GM23338 (cell line): Measurements from ENCODE around the gene RBM22. TPM values are rescaled to one million over a fixed set of nuclear protein-coding genes. Genes with fewer than 3 reads are reported as not detected.

Source experiments
- ATAC-seq: fragments of 200-7000 bp; cut with Tn5 transposase; 3 replicates; pipeline ENCODE4 v1.9.1; 2020
- DNase-seq: peaks from one replicate; pipeline ENCODE4 v3.0.0-alpha.2; 2015; ENCODE audit warnings: low spot score
- H2AFZ ChIP-seq: fragments of 200-600 bp; sonication (generic); 2 replicates; pipeline ENCODE4 v1.8.0; 2016; ENCODE audit warnings: antibody characterized with exemption, mild to moderate bottlenecking, moderate library complexity
- H3F3A ChIP-seq: fragments of 200-600 bp; sonication (generic); replicated peaks from 2 replicates; pipeline ENCODE4 v1.8.0; 2017; ENCODE audit warnings: antibody characterized with exemption, mixed run types, low read depth
- H3K27ac ChIP-seq: fragments of 200-600 bp; sonication (generic); 2 replicates; pipeline ENCODE4 v1.6.1; 2016; ENCODE audit warnings: low read depth
- H3K27me3 ChIP-seq: fragments of 200-600 bp; sonication (generic); 2 replicates; pipeline ENCODE4 v1.8.0; 2016; ENCODE audit warnings: mild to moderate bottlenecking, mixed run types, moderate library complexity; ENCODE audit not compliant: insufficient read depth
- H3K36me3 ChIP-seq: fragments of 200-600 bp; sonication (generic); 2 replicates; pipeline ENCODE4 v1.8.0; 2016; ENCODE audit warnings: mild to moderate bottlenecking; ENCODE audit not compliant: insufficient read depth
- H3K4me1 ChIP-seq: fragments of 200-600 bp; sonication (generic); 2 replicates; pipeline ENCODE4 v1.8.0; 2016; ENCODE audit warnings: mild to moderate bottlenecking, moderate library complexity; ENCODE audit not compliant: insufficient read depth
- H3K4me2 ChIP-seq: fragments of 200-600 bp; sonication (generic); 2 replicates; pipeline ENCODE4 v1.7.1; 2017; ENCODE audit warnings: mixed run types
- H3K4me3 ChIP-seq: fragments of 200-600 bp; sonication (generic); 2 replicates; pipeline ENCODE4 v1.6.1; 2016; ENCODE audit warnings: mixed run types
- H3K79me2 ChIP-seq: fragments of 200-600 bp; sonication (generic); replicated peaks from 2 replicates; pipeline ENCODE4 v1.8.0; 2017; ENCODE audit warnings: mild to moderate bottlenecking; ENCODE audit not compliant: insufficient read depth
- H3K9me2 ChIP-seq: fragments of 200-600 bp; sonication (generic); 2 replicates; pipeline ENCODE4 v1.8.0; 2017; ENCODE audit not compliant: insufficient read depth
- H4K20me1 ChIP-seq: fragments of 200-600 bp; sonication (generic); replicated peaks from 2 replicates; pipeline ENCODE4 v1.8.0; 2017; ENCODE audit warnings: mild to moderate bottlenecking; ENCODE audit not compliant: insufficient read depth
- H3K27ac Mint-ChIP-seq: 2 replicates; pipeline ENCODE4 v1.8.0; 2020; ENCODE audit warnings: inconsistent platforms, mild to moderate bottlenecking, moderate library complexity, mixed read lengths
- H3K27me3 Mint-ChIP-seq: 3 replicates; pipeline ENCODE4 v1.8.0; 2022; ENCODE audit warnings: low read depth, mild to moderate bottlenecking, moderate library complexity, mixed read lengths, inconsistent platforms; ENCODE audit not compliant: insufficient read depth, poor library complexity
- H3K36me3 Mint-ChIP-seq: 3 replicates; pipeline ENCODE4 v1.8.0; 2021; ENCODE audit warnings: low read depth, mild to moderate bottlenecking, inconsistent platforms, moderate library complexity, mixed read lengths
- H3K4me1 Mint-ChIP-seq: 3 replicates; pipeline ENCODE4 v1.8.0; 2020; ENCODE audit warnings: mild to moderate bottlenecking, inconsistent platforms, mixed read lengths
- H3K4me3 Mint-ChIP-seq: 3 replicates; pipeline ENCODE4 v1.8.0; 2021; ENCODE audit warnings: moderate library complexity, mild to moderate bottlenecking, inconsistent platforms, mixed read lengths
- H3K9me3 Mint-ChIP-seq: 3 replicates; pipeline ENCODE4 v1.8.0; 2020; ENCODE audit warnings: moderate library complexity, mild to moderate bottlenecking, inconsistent platforms, mixed read lengths
- CTCF ChIP-seq, 2 experiments: fragments of 200-600 bp in 1 of 2; sonication (generic) in 1 of 2; conservative IDR thresholded peaks; 2 replicates each; pipeline versions ENCODE4 v1.5.1 to v1.6.1; 2016 to 2017; ENCODE audit warnings: antibody characterized with exemption in 2 of 2, low read depth in 2 of 2, mild to moderate bottlenecking in 2 of 2, moderate library complexity in 1 of 2
- EZH2 ChIP-seq: fragments of 200-600 bp; sonication (generic); IDR thresholded peaks from one replicate; pipeline ENCODE4 v1.8.0; 2017; ENCODE audit warnings: antibody characterized with exemption, mild to moderate bottlenecking, low read depth; ENCODE audit not compliant: unreplicated experiment
- JUNB ChIP-seq: IDR thresholded peaks from one replicate; pipeline ENCODE4 v1.6.1; 2016; ENCODE audit warnings: antibody characterized with exemption; ENCODE audit not compliant: unreplicated experiment
- NANOG ChIP-seq: IDR thresholded peaks from 2 replicates; pipeline ENCODE4 v1.6.1; 2016; ENCODE audit warnings: antibody characterized with exemption, borderline replicate concordance
- STAT1 ChIP-seq: IDR thresholded peaks from one replicate; pipeline ENCODE4 v1.6.1; 2016; ENCODE audit warnings: antibody characterized with exemption; ENCODE audit not compliant: unreplicated experiment
- ZNF114 ChIP-seq: fragments of 250-450 bp; sonication (Bioruptor Pico); IDR thresholded peaks from 2 replicates; pipeline ENCODE4 v1.5.0; 2020; ENCODE audit warnings: mild to moderate bottlenecking, moderate library complexity
- ZNF331 ChIP-seq: fragments of 250-450 bp; sonication (Bioruptor Pico); IDR thresholded peaks from 2 replicates; pipeline ENCODE4 v1.5.0; 2020; ENCODE audit warnings: low read depth, mild to moderate bottlenecking, moderate library complexity
- ZNF462 ChIP-seq: fragments of 250-450 bp; sonication (Bioruptor Pico); IDR thresholded peaks from 2 replicates; pipeline ENCODE4 v1.5.0; 2020; ENCODE audit warnings: mild to moderate bottlenecking, moderate library complexity
- polyA plus RNA-seq: library from polyadenylated mRNA; unstranded; fragments of >200 nt; fragmentation: Nextera tagmentation; extraction: Ambion mirVana; gene quantifications from 2 replicates; pipeline ENCODE4 v1.2.1, GENCODE V29; 2016
- total RNA-seq: library from RNA; depleted of rRNA; stranded (reverse); fragments of >200 nt; shearing (Covaris generic); gene quantifications from 2 replicates; pipeline ENCODE4 v1.2.3, GENCODE V29; 2014

RBM22 gene
- total and polyA plus RNA-seq, 2 experiments from 2014 or later = 23.4 to 32.3 TPM

GRCh38 chr5:150653762-150654556 lies 46.9 kb downstream of the RBM22 start:
- TF ChIP-seq ZNF331 (CRISPR knock-in tag) = no peak
- TF ChIP-seq STAT1 = no peak
- Histone ChIP-seq H4K20me1 (no peaks in the 10 kb centered on the region), H3K27ac (no peak overlapping the region), H3K4me3 (no peak overlapping the region), H2AFZ (no peak overlapping the region), H3F3A (0 out of 2 replicates have a peak, but pooled peaks cover 5% of the 10 kb centered on the region), H3K4me1 (no peaks in the 10 kb centered on the region), H3K27me3 (peaks cover 3% of the 10 kb centered on the region; the same call in 1 of the 2 replicates), H3K9me2 (no peaks in the 10 kb centered on the region), H3K79me2 (no peaks in the 10 kb centered on the region), H3K36me3 (no peaks in the 10 kb centered on the region), H3K4me2 (no peak overlapping the region)
- H3K9me3 Mint-ChIP-seq = no peaks in the 10 kb centered on the region
- H3K36me3 Mint-ChIP-seq = no peaks in the 10 kb centered on the region
- ATAC-seq = no peak
- H3K4me3 Mint-ChIP-seq = no peak overlapping the region
- peaks cover 27% of the 10 kb centered on the region for H3K4me1 Mint-ChIP-seq
- H3K27ac Mint-ChIP-seq = no peak overlapping the region
- H3K27me3 Mint-ChIP-seq = peaks cover 11% of the 10 kb centered on the region
- no peak for DNase-seq

GRCh38 chr5:150653145-150653761 lies 47.6 kb downstream of the RBM22 start:
- H3K9me2 ChIP-seq = no peaks in the 10 kb centered on the region
- H3K9me3 Mint-ChIP-seq = no peaks in the 10 kb centered on the region
- no peaks in the 10 kb centered on the region for H4K20me1 ChIP-seq
- 0 out of 2 replicates have a peak, but pooled peaks cover 5% of the 10 kb centered on the region for H3F3A ChIP-seq
- DNase-seq = no peak
- no peak overlapping the region for H3K27ac Mint-ChIP-seq
- H3K36me3 ChIP-seq = no peaks in the 10 kb centered on the region
- H3K27me3 ChIP-seq = peaks cover 3% of the 10 kb centered on the region; the same call in 1 of the 2 replicates
- peaks cover 26% of the 10 kb centered on the region for H3K4me1 Mint-ChIP-seq
- H3K4me3 ChIP-seq = no peak overlapping the region
- no peak for ATAC-seq
- H3K79me2 ChIP-seq = no peaks in the 10 kb centered on the region
- no peak overlapping the region for H3K4me3 Mint-ChIP-seq
- H3K4me1 ChIP-seq = no peaks in the 10 kb centered on the region
- H3K4me2 ChIP-seq = no peak overlapping the region
- peaks cover 11% of the 10 kb centered on the region for H3K27me3 Mint-ChIP-seq
- H3K27ac ChIP-seq = no peak overlapping the region
- no peak overlapping the region for H2AFZ ChIP-seq
- no peaks in the 10 kb centered on the region for H3K36me3 Mint-ChIP-seq
- TF ChIP-seq ZNF114 (CRISPR knock-in tag) (no peak), ZNF462 (no peak), ZNF331 (CRISPR knock-in tag) (no peak), EZH2 (no peak), NANOG (no peak), CTCF (conservative IDR thresholded peaks at IDR 0.05; ENCODE audit: low read depth in 2 of 2) (no peak; a peak in 1 of 4 replicates), JUNB (no peak)
